ENCODE measurements around the gene SIAE.

GRCh38 chr11:124669193-124669592 lies 4.3 kb downstream of the SIAE start:
- TF ChIP-seq POLR2A (IDR thresholded peaks at IDR 0.05) (no peak), EP300 (IDR thresholded peaks at IDR 0.05) (no peak)
- TF ChIP-seq, protein P1, sequence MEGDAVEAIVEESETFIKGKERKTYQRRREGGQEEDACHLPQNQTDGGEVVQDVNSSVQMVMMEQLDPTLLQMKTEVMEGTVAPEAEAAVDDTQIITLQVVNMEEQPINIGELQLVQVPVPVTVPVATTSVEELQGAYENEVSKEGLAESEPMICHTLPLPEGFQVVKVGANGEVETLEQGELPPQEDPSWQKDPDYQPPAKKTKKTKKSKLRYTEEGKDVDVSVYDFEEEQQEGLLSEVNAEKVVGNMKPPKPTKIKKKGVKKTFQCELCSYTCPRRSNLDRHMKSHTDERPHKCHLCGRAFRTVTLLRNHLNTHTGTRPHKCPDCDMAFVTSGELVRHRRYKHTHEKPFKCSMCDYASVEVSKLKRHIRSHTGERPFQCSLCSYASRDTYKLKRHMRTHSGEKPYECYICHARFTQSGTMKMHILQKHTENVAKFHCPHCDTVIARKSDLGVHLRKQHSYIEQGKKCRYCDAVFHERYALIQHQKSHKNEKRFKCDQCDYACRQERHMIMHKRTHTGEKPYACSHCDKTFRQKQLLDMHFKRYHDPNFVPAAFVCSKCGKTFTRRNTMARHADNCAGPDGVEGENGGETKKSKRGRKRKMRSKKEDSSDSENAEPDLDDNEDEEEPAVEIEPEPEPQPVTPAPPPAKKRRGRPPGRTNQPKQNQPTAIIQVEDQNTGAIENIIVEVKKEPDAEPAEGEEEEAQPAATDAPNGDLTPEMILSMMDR (IDR thresholded peaks at IDR 0.05) = peak; percentile 56 to 90 (median 76)
